Measurements from ENCODE around the gene BAZ2B. TPM values are rescaled to one million over a fixed set of nuclear protein-coding genes. Genes with fewer than 3 reads are reported as not detected.

The BAZ2B gene
- total and polyA plus RNA-seq, 2 experiments from 2014 or later = 51.7 to 62.9 TPM

GRCh38 chr2:159637988-159638501, 21.7 kb upstream of the BAZ2B start:
- Histone ChIP-seq H2AFZ (no peak overlapping the region), H3K4me3 (no peak overlapping the region), H3K27ac (ENCODE audit: low read depth) (no peak overlapping the region), H3K4me1 (ENCODE audit: insufficient read depth) (peaks cover 21% of the 10 kb centered on the region), H3K79me2 (replicated peaks; ENCODE audit: insufficient read depth) (no peaks in the 10 kb centered on the region), H4K20me1 (replicated peaks; ENCODE audit: insufficient read depth) (no peaks in the 10 kb centered on the region), H3K4me2 (no peak overlapping the region), H3K36me3 (ENCODE audit: insufficient read depth) (no peaks in the 10 kb centered on the region), H3K9me2 (ENCODE audit: insufficient read depth) (no peaks in the 10 kb centered on the region), H3K27me3 (ENCODE audit: insufficient read depth) (no peaks in the 10 kb centered on the region), H3F3A (replicated peaks; ENCODE audit: low read depth) (no peaks in the 10 kb centered on the region)
- Mint-ChIP-seq H3K36me3 (ENCODE audit: low read depth) (no peaks in the 10 kb centered on the region), H3K27ac (0 out of 2 replicates have a peak overlapping the region, but pooled peaks have one; percentile 4), H3K4me3 (no peak overlapping the region), H3K27me3 (ENCODE audit: insufficient read depth, low read depth, poor library complexity) (peaks cover 6% of the 10 kb centered on the region), H3K9me3 (no peaks in the 10 kb centered on the region; the same call in 2 of the 3 replicates), H3K4me1 (peaks cover 20% of the 10 kb centered on the region)
- TF ChIP-seq ZNF331 (CRISPR knock-in tag; IDR thresholded peaks at IDR 0.05; ENCODE audit: low read depth) (no peak), REST (IDR thresholded peaks at IDR 0.05; ENCODE audit: unreplicated experiment) (no peak), ETS1 (IDR thresholded peaks at IDR 0.05) (no peak), CREB1 (CRISPR knock-in tag; IDR thresholded peaks at IDR 0.05; ENCODE audit: low read depth) (no peak), STAT1 (IDR thresholded peaks at IDR 0.05; ENCODE audit: unreplicated experiment) (no peak), JUNB (IDR thresholded peaks at IDR 0.05; ENCODE audit: unreplicated experiment) (no peak), EZH2phosphoT487 (IDR thresholded peaks at IDR 0.05; ENCODE audit: unreplicated experiment) (no peak)
- TF ChIP-seq, protein P1, sequence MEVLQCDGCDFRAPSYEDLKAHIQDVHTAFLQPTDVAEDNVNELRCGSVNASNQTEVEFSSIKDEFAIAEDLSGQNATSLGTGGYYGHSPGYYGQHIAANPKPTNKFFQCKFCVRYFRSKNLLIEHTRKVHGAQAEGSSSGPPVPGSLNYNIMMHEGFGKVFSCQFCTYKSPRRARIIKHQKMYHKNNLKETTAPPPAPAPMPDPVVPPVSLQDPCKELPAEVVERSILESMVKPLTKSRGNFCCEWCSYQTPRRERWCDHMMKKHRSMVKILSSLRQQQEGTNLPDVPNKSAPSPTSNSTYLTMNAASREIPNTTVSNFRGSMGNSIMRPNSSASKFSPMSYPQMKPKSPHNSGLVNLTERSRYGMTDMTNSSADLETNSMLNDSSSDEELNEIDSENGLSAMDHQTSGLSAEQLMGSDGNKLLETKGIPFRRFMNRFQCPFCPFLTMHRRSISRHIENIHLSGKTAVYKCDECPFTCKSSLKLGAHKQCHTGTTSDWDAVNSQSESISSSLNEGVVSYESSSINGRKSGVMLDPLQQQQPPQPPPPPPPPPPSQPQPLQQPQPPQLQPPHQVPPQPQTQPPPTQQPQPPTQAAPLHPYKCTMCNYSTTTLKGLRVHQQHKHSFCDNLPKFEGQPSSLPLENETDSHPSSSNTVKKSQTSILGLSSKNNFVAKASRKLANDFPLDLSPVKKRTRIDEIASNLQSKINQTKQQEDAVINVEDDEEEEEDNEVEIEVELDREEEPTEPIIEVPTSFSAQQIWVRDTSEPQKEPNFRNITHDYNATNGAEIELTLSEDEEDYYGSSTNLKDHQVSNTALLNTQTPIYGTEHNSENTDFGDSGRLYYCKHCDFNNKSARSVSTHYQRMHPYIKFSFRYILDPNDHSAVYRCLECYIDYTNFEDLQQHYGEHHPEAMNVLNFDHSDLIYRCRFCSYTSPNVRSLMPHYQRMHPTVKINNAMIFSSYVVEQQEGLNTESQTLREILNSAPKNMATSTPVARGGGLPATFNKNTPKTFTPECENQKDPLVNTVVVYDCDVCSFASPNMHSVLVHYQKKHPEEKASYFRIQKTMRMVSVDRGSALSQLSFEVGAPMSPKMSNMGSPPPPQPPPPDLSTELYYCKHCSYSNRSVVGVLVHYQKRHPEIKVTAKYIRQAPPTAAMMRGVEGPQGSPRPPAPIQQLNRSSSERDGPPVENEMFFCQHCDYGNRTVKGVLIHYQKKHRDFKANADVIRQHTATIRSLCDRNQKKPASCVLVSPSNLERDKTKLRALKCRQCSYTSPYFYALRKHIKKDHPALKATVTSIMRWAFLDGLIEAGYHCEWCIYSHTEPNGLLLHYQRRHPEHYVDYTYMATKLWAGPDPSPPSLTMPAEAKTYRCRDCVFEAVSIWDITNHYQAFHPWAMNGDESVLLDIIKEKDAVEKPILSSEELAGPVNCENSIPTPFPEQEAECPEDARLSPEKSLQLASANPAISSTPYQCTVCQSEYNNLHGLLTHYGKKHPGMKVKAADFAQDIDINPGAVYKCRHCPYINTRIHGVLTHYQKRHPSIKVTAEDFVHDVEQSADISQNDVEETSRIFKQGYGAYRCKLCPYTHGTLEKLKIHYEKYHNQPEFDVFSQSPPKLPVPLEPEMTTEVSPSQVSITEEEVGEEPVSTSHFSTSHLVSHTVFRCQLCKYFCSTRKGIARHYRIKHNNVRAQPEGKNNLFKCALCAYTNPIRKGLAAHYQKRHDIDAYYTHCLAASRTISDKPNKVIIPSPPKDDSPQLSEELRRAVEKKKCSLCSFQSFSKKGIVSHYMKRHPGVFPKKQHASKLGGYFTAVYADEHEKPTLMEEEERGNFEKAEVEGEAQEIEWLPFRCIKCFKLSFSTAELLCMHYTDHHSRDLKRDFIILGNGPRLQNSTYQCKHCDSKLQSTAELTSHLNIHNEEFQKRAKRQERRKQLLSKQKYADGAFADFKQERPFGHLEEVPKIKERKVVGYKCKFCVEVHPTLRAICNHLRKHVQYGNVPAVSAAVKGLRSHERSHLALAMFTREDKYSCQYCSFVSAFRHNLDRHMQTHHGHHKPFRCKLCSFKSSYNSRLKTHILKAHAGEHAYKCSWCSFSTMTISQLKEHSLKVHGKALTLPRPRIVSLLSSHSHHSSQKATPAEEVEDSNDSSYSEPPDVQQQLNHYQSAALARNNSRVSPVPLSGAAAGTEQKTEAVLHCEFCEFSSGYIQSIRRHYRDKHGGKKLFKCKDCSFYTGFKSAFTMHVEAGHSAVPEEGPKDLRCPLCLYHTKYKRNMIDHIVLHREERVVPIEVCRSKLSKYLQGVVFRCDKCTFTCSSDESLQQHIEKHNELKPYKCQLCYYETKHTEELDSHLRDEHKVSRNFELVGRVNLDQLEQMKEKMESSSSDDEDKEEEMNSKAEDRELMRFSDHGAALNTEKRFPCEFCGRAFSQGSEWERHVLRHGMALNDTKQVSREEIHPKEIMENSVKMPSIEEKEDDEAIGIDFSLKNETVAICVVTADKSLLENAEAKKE (CRISPR knock-in tag; IDR thresholded peaks at IDR 0.05) = no peak
- TF ChIP-seq, protein P2, sequence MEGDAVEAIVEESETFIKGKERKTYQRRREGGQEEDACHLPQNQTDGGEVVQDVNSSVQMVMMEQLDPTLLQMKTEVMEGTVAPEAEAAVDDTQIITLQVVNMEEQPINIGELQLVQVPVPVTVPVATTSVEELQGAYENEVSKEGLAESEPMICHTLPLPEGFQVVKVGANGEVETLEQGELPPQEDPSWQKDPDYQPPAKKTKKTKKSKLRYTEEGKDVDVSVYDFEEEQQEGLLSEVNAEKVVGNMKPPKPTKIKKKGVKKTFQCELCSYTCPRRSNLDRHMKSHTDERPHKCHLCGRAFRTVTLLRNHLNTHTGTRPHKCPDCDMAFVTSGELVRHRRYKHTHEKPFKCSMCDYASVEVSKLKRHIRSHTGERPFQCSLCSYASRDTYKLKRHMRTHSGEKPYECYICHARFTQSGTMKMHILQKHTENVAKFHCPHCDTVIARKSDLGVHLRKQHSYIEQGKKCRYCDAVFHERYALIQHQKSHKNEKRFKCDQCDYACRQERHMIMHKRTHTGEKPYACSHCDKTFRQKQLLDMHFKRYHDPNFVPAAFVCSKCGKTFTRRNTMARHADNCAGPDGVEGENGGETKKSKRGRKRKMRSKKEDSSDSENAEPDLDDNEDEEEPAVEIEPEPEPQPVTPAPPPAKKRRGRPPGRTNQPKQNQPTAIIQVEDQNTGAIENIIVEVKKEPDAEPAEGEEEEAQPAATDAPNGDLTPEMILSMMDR (conservative IDR thresholded peaks at IDR 0.05; ENCODE audit: low read depth in 2 of 2) = no peak
- no peak for DNase-seq (ENCODE audit: low spot score)
- ATAC-seq = no peak

All from GM23338 (cell line).